ENCODE results near the gene PLEKHA3. TPM values are rescaled to one million over a fixed set of nuclear protein-coding genes. Genes with fewer than 3 reads are reported as not detected.

PLEKHA3 gene
- polyA plus RNA-seq, 1 donor (not counting 4 experiments of a cell fraction or from before 2014, with no cell fraction given): 15.8 TPM

DNA sequence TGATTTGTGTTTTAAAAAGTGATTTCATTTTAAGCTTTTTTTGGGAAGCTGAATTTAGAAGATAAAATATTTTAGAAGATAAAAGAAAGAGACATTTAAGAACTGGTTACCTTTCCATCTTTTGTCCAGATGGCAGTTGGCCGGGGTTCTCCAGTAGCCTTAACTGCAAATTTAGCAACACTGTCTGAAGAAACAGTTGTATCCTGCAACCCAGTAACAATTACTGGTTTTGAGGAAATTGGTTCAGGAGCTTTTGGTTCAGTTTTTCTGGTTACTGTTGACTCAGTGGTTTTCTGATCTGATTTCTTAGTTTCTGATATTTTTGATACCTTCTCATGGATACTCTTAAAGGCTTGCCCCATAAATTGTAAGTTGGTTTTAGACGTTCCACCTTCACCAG lies 49.9 kb downstream of the PLEKHA3 start:
- Histone ChIP-seq H4K20me1 (ENCODE audit: control insufficient read depth, extremely low read depth, insufficient read depth, low read length) (no peaks in the 10 kb centered on the region), H3K9ac (ENCODE audit: control insufficient read depth, extremely low read depth, insufficient read depth, low read length) (no peak overlapping the region), H3K4me3 (ENCODE audit: control insufficient read depth in 2 of 3, extremely low read depth in 1 of 3, insufficient read depth in 2 of 3, low read depth in 1 of 3, low read length in 3 of 3) (no peak overlapping the region), H3K4me1 (ENCODE audit: control insufficient read depth, extremely low read depth, insufficient read depth, low read length) (no peaks in the 10 kb centered on the region), H3K36me3 (ENCODE audit: control insufficient read depth in 2 of 2, extremely low read depth in 1 of 2, insufficient read depth in 2 of 2, low read length in 2 of 2) (peaks cover 6 to 11% of the 10 kb centered on the region in 2 experiments), H2AFZ (ENCODE audit: control insufficient read depth, low read length) (no peak overlapping the region), H3K27ac (ENCODE audit: control insufficient read depth, insufficient read depth, low read length) (no peak overlapping the region), H3K9me3 (ENCODE audit: control insufficient read depth, low read depth, low read length) (no peaks in the 10 kb centered on the region), H3K27me3 (ENCODE audit: control insufficient read depth, extremely low read depth, insufficient read depth, low read length) (no peaks in the 10 kb centered on the region), H3K79me2 (ENCODE audit: control insufficient read depth, insufficient read depth, low read length) (peaks cover 35% of the 10 kb centered on the region), H3K4me2 (ENCODE audit: control insufficient read depth, extremely low read depth, insufficient read depth, low read depth, low read length) (no peak overlapping the region), H3K9me1 (ENCODE audit: control insufficient read depth, extremely low read depth, insufficient read depth, low read length) (no peaks in the 10 kb centered on the region)
- TF ChIP-seq, protein P1, sequence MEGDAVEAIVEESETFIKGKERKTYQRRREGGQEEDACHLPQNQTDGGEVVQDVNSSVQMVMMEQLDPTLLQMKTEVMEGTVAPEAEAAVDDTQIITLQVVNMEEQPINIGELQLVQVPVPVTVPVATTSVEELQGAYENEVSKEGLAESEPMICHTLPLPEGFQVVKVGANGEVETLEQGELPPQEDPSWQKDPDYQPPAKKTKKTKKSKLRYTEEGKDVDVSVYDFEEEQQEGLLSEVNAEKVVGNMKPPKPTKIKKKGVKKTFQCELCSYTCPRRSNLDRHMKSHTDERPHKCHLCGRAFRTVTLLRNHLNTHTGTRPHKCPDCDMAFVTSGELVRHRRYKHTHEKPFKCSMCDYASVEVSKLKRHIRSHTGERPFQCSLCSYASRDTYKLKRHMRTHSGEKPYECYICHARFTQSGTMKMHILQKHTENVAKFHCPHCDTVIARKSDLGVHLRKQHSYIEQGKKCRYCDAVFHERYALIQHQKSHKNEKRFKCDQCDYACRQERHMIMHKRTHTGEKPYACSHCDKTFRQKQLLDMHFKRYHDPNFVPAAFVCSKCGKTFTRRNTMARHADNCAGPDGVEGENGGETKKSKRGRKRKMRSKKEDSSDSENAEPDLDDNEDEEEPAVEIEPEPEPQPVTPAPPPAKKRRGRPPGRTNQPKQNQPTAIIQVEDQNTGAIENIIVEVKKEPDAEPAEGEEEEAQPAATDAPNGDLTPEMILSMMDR (optimal IDR thresholded peaks at IDR 0.05 in 1 of 3, IDR thresholded peaks at IDR 0.05 in 1 of 3, conservative IDR thresholded peaks at IDR 0.05 in 1 of 3; ENCODE audit: extremely low read depth in 1 of 3, insufficient read depth in 2 of 3, low read length in 3 of 3): no peak
- TF ChIP-seq EZH2 (IDR thresholded peaks at IDR 0.05; ENCODE audit: low read length): no peak
- no peak for DNase-seq (ENCODE audit: low read depth, low spot score)
- no peak for FAIRE-seq
- dilution Hi-C loops (cut with MboI; ENCODE audit: extremely low pct_ligation_motif_present, low sequenced_read_pairs): no loop called here

DNA sequence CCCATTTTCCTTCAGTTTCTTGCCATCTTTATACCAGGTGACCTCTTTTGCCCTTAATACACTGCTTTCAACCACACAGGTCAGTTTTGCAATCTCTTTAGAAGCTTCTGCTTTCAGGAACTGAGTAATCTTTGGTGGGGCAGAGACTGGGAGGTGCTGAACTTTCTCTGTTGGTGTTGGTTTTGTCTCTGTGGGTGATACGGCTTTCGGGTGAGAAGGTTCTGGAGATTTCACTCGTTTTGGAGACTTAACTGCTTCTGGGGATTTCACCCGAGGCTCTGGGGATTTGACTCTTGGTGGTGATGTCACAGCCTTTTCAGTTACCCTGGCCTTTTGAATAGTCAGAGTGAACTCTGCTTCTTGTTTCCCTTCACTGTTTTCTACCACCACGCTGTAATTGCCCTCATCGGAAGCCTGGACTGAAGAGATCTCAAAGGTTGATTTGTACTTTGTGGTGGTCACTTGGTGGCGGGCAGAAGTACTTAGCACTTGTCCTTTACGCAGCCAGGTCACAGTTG lies 50.4 kb downstream of the PLEKHA3 start:
- DNase-seq (ENCODE audit: low read depth, low spot score) (no peak), FAIRE-seq (no peak)
- Histone ChIP-seq H3K4me1 (ENCODE audit: control insufficient read depth, extremely low read depth, insufficient read depth, low read length) (no peaks in the 10 kb centered on the region), H3K9me1 (ENCODE audit: control insufficient read depth, extremely low read depth, insufficient read depth, low read length) (no peaks in the 10 kb centered on the region), H3K9me3 (ENCODE audit: control insufficient read depth, low read depth, low read length) (no peaks in the 10 kb centered on the region), H3K4me2 (ENCODE audit: control insufficient read depth, extremely low read depth, insufficient read depth, low read depth, low read length) (no peak overlapping the region), H3K27ac (ENCODE audit: control insufficient read depth, insufficient read depth, low read length) (no peak overlapping the region), H3K4me3 (ENCODE audit: control insufficient read depth in 2 of 3, extremely low read depth in 1 of 3, insufficient read depth in 2 of 3, low read depth in 1 of 3, low read length in 3 of 3) (no peak overlapping the region), H3K27me3 (ENCODE audit: control insufficient read depth, extremely low read depth, insufficient read depth, low read length) (no peaks in the 10 kb centered on the region), H3K9ac (ENCODE audit: control insufficient read depth, extremely low read depth, insufficient read depth, low read length) (no peak overlapping the region), H3K79me2 (ENCODE audit: control insufficient read depth, insufficient read depth, low read length) (peaks cover 35% of the 10 kb centered on the region), H2AFZ (ENCODE audit: control insufficient read depth, low read length) (no peak overlapping the region), H4K20me1 (ENCODE audit: control insufficient read depth, extremely low read depth, insufficient read depth, low read length) (no peaks in the 10 kb centered on the region), H3K36me3 (ENCODE audit: control insufficient read depth in 2 of 2, extremely low read depth in 1 of 2, insufficient read depth in 2 of 2, low read length in 2 of 2) (peaks cover 6 to 11% of the 10 kb centered on the region in 2 experiments)
- dilution Hi-C loops (cut with MboI; ENCODE audit: extremely low pct_ligation_motif_present, low sequenced_read_pairs): no loop called here
- no peak for TF ChIP-seq EZH2 (IDR thresholded peaks at IDR 0.05; ENCODE audit: low read length)
- TF ChIP-seq, protein P1 (optimal IDR thresholded peaks at IDR 0.05 in 1 of 3, IDR thresholded peaks at IDR 0.05 in 1 of 3, conservative IDR thresholded peaks at IDR 0.05 in 1 of 3; ENCODE audit: extremely low read depth in 1 of 3, insufficient read depth in 2 of 3, low read length in 3 of 3): no peak

Data from keratinocyte (primary cell).